ENCODE results near the gene CRYBG1.

DNA sequence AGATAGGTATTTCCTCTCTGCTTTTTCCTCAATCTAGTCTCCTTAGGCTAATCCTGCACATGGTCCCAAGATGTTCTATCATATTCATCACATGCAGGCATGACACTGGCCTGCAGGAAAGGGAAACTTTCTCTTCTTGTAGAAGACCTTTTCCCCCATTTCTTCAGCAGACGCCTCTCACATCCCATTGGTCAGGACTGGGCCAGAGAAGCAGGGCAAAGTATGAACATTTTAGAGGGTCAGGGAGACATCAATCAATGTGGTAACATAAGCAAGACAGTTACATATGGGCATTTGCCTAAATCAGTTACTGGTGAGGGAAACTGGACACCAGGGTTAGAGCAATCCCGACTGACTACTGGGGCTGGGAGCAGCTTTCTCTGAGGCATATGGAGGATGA is 90.1 kb downstream of the CRYBG1 start:
- TF ChIP-seq POLR2A (IDR thresholded peaks at IDR 0.05): no peak
- TF ChIP-seq, protein P1, sequence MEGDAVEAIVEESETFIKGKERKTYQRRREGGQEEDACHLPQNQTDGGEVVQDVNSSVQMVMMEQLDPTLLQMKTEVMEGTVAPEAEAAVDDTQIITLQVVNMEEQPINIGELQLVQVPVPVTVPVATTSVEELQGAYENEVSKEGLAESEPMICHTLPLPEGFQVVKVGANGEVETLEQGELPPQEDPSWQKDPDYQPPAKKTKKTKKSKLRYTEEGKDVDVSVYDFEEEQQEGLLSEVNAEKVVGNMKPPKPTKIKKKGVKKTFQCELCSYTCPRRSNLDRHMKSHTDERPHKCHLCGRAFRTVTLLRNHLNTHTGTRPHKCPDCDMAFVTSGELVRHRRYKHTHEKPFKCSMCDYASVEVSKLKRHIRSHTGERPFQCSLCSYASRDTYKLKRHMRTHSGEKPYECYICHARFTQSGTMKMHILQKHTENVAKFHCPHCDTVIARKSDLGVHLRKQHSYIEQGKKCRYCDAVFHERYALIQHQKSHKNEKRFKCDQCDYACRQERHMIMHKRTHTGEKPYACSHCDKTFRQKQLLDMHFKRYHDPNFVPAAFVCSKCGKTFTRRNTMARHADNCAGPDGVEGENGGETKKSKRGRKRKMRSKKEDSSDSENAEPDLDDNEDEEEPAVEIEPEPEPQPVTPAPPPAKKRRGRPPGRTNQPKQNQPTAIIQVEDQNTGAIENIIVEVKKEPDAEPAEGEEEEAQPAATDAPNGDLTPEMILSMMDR (IDR thresholded peaks at IDR 0.05): no peak
